Femur (tissue), 1 donor: Measurements from ENCODE around the gene ERFE.

Experiments
- DNase-seq: peaks from one replicate; pipeline ENCODE4 v3.0.0-alpha.2; 2017

ERFE gene

DNA sequence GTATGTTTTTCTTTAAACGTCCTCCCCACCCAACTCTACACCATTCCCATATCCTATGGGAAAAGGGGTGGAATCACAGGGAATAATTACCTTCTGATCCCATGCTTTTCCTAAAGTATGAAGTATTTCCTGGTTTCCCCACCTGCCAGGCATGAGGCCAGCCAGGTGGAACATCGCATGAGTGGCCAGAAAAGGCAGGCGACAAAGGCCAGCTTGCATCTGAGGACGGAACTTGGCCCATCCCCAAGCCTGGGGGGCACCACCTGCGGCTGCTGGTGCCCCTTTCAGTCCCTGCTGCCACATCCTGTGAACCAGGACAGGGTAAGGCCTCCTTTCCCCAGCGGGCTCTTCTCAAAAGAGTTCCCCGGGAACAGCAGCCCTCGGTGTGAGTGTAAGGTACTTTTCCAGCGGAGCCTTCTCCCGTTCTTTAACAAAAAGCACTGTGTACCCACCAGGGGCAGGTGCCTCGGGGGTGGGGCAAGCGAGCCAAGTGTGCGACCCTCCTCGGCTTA is 1.2 kb upstream of the ERFE start:
- no peak for DNase-seq

DNA sequence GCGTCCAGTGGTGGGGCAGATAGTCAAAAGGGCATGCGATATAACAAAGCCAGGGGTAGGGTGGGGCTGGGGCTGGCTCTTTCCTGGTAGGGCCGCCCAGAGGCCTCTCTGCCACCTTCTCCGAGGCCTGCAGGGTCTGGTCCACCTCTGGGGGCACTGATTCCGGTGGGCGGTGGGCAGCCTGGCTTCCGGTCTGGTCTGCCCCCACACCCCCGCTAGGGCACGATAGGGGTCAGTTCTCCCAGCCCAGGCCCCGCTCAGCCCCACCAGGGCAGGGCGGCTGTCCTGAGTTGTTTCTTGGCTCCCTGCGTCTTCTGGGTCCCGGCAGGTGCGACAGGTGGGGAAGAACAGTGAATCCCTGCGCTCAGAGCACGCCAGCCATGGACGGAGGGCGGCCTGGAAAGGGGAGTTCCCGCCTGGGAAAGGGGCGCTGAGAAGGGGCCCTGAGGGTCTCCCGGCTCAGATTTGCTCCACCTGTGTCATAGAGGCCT is 707 bp upstream of the ERFE start:
- no peak for DNase-seq

DNA sequence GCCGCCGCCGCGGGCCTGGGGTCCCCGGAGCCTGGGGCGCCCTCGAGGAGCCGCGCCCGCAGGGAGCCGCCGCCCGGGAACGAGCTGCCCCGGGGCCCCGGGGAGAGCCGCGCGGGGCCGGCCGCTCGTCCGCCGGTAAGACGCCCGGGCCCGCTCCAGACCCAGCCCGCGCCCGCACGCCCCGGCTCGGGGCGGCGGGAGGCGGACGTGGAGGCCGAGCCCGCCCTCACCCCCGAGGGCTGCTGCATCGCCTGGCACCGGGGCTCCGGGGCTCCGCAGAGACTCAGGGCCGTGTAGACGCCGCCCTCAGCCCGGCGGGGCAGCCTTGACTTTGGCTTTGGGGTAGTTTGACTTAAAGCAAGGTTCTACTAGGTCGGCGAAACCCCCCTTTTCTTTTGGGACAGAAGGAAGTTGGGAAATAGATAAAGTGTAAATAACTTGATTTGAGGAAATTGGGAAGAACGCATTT is 335 bp downstream of the ERFE start:
- DNase-seq = no peak

DNA sequence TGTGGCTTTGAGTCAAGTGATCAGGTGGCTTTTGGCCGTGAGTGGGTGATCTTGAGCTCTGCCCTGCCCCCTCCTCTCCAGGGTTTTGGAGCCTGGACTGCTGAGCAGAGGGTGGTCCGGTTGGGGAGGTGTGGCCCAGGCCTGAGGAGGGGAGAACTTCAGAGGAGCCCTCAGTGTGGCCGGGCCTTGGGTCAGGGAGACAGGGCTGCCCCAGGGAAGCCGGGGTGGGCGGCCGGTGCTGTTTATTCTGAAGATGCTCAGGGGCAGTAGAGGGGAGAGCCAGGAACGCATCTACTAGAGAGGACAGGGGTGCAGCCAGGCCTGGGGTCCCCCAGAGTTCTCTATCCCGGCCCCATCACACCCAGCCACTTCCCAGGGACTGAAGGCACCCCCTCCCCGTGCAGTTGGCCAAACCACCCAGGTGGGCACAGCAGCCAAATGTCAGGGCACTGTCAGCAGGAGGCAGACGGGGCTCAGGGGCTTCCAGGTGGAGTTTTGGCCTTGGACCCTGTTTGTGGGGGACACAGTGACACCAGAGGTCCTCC is 963 bp downstream of the ERFE start:
- no peak for DNase-seq

DNA sequence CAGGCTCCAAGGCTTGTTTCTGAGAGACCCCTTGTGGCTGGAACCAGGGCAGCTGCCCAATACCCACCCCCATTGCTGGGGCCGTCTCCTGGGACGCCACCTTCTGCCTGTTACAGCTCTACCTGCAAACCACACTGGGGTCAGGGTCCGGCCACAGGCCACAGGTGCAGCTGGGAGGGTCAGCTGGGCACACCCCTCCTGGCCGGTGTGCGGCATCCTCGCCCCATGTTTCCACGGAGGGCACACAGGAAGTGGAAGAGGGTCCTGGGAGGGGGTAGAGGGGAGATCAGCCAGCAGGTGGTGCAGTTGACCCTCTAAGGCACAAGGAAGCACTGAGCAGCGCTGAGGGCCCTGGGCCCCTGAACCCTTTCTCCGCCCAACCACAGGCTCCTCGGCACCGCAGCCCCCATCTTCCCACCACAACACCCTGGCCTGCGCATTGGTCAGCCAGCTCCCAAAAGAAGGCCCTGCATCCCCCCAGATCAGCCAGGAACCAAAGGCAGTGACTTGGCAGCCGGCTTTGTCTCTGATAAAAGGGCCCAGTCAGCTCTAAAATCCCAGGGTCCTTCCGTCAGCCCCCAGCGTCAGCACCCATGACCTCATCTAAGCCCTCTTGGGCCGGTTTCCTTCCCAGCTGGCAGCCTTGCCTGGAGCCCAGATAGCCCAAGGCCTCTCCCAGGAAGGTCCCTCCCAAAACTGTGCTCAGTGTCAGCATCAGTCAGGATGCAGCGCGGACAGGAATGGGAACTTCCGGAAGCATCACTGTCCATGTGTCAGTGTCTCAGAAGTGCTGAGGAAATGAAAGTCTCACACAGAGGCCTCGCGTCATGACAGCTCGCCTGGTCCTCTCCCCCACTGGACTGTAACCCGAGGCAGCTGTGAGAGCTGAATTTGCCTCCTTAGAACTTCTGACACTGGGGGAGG is 1.7 kb downstream of the ERFE start:
- DNase-seq = no peak

DNA sequence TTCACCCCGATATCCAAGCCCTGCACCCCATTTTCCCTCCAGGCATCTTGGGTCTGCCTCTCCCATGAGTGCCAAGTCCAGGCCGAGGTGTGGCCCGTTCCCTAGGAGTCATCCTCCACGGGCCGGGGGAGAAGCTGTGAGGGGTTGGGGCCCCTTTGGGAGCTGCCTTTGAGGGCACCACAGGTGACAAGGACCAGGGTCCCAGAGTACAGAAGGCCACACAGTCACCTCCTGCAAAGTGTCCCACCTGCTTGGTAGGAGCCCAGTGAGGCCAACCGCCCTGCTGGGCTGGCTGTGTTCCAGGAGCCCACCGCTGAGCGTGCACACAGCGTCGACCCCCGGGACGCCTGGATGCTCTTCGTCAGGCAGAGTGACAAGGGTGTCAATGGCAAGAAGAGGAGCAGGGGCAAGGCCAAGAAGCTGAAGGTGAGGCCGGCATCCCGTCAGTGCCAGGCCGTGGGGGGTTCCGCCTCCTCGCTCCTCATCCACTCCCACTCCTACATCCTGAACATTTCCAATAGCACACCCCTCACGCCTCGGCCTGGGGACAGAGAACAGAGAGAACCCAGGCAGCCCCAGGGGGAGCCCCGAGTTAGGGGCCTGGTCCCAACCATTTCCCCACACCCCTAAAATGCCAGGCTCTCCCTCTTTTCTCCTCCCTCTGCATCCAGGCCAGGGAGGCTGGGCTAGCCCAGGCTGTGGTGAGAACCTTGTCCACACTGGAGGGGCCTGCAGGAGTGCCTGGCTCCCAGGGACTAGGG is 2.7 kb downstream of the ERFE start:
- DNase-seq = no peak

DNA sequence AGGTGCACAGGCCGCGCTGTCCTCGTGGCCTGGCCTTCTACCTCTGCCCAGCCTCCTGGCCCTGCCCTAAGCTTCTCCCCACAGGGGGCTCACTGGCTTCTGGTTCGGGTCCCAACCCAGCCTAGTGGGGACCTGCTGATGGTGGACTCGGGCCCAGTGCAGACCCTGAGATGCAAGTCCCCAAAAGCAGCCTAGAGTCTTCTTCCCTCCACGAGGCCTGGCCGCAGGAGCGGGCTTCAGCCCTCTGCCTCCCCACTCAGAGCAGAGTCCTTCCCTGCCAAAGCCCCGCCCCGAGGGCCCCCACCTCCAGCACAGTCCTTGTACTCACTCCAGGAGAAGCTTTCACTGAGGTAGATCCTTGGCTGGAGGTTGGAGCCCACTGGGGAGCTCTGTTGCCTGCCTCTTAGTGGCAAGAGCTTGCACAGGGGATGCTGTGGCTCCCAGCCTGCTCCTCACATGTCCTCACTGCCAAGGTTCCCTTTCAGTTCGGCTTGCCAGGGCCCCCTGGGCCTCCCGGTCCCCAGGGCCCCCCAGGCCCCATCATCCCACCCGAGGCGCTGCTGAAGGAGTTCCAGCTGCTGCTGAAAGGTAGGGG is 3.6 kb downstream of the ERFE start:
- no peak for DNase-seq

DNA sequence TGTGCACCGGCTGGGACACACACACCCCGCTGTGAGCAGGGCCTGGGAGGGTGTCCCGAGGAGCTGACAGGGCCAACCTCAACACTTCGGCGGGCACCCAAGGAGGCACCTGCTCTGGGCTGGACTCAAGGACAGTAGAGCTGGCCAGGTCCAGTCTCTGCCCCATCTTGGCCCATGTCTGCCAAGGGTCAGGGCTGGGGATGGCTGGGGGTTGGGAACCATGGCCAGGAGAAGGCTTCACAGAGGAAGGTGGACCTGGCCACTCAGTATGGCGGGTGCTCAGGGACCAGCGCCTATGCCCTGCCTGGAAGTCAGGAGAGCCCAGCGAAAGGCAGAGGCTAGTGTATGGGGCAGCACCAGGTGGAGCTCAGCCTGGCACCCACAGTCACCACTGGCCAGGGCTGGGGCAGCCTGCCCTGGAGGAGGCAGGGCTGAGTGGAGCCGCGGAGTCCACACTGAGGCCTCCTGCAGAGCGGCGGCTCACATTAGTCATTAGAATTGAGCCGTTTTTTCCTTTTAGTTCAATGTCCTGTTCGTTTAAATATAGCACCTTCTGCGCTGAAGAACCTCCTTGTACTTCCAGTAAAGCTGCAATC is 4.2 kb downstream of the ERFE start:
- DNase-seq = no peak

DNA sequence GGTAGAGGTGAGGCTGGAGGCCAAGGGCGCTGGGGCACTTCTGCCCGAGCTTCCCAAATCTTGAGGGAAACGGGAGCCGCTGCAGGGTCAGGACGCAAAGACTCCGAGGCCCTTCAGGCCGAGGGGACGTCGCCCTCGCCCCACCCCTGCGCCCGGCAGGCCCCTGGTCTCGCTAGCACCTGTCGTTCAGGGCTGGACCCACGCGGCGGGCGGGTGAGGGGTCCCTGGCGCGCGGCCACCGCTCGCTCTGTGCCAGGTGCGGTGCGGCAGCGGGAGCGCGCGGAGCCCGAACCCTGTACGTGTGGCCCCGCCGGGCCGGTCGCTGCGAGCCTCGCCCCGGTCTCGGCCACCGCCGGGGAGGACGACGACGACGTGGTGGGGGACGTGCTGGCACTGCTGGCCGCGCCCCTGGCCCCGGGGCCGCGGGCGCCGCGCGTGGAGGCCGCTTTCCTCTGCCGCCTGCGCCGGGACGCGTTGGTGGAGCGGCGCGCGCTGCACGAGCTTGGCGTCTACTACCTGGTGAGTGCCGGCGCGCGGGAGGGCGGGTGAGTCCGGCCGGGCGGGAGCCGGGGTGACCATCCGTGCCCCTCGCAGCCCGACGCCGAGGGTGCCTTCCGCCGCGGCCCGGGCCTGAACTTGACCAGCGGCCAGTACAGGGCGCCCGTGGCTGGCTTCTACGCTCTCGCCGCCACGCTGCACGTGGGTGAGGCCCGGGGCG is 4.9 kb downstream of the ERFE start:
- peak; percentile 26 for DNase-seq

DNA sequence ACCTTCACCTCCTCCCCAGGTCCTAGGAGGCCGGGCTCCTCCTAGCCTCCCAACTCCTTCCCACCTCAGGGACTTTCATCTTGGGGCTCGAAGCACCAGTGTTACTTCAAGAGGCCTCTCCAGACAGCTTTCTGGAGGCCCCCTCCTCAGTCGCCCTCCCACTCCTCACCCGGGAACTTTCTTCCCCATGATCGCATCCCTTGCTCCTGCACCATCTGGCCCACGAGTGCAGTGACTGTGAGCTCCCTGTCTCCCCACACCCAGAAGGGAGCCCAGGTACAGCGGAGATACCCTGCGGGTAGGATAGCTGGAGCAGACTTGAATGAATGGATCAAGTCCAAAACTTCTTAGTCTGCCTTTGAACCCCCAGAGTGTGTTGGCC is 6.1 kb downstream of the ERFE start:
- DNase-seq = no peak

DNA sequence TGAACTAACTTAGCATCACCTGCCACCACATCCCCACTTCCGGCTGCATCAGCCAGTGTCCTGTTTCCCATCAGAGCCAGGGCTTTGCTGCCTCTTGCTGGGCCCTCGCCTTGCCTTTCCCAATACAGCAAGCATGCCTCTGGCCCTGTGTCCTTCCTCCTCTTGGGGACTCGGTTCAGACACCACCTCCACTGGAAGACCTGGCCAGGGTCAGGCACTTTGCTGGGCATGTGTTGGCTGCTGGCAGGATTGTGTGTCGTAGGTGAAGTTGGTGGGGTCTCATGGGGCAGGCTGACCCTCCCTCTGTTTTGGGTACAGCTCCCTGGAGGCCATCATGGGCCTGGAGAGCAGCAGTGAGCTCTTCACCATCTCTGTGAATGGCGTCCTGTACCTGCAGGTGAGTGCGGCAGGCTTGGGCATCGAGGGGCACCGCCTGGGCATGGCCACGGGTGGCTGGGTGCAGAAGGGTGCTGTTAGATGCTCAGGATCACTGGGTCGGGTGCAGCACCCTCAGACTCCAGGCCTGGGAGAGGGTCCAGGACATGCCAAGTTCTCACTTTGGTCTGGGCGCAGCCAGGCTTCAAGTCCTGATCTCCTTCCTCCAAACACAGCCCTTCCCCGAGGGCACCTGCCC is 6.6 kb downstream of the ERFE start:
- no peak for DNase-seq

DNA sequence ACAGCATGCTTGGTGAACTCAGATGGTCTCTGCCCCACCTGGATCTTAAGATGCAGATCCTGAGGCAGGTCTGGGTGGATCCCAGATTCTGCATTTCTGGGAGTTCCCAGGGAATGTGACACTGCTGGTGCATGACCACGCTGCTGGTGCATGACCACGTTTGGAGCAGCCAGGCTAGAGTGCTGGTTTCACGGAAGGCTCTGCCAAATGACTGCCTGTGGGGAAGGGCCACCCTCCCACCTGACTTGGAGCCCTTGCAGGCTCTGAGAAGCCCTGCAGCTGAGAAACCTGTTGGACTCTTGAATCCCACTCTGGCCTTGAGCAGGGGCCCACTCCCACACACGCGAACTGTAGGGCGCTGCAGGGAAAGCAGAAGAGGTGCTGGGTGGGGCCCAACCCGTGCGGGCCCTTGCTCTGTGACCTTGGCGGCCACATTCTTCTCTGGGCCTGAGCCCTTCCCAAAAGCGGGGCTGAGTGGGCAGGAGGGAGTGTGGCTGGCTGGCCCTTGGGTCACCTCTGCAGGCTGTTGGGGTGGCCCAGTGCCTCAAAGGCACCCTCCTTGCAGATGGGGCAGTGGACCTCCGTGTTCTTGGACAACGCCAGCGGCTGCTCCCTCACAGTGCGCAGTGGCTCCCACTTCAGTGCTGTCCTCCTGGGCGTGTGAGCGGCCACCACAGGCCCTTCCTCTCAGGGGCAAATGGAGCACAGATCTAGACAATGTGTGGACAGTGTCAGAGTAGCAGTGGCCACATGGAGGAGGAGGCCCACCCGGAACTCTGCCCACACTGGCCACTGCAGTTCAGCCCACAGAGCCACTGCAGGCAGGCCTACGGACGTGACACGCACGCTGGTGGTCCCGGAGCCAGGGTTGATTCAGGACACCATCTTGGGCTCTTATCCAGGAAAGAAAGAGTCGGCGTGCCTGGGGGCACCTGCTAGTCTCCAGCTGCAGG is 7.9 kb downstream of the ERFE start:
- no peak for DNase-seq

DNA sequence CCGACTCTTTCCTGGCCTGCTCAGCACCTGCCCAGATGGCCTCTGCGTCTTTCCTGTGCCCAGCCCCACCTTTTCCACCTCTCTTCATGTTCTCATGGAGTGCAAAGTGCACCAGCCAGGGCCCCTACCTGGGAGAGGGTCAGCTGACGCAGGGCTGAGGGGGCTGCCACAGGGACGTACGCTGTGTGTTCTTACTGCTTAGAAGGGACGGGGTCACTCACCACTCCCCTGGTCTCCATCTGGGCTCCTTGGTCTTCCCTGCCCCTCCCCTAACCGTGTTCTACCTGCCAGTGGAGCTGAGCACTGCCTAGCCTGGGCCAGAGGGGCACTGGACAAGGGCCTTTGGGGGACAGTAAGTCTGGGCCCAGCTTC is 8.6 kb downstream of the ERFE start:
- no peak for DNase-seq

DNA sequence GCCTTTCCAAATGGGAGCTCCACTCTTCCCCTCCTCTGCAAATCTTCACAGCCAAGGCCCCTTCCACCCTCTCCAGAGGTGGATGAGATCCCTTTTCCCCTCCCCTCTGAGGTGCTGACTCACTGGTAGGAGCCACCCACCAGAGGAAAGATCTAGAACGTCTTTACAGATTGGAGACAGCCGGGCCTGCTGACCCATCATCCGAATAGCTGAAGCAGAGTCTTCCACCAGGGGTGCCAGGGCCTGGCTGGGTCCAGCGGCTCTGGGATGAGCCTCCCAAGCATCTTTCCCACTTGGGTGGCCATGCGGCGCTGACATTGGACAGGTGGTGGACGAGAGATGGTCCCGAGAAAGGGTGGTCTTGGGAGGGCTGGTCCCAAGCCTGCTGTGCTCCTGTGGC is 9.0 kb downstream of the ERFE start:
- DNase-seq = no peak

DNA sequence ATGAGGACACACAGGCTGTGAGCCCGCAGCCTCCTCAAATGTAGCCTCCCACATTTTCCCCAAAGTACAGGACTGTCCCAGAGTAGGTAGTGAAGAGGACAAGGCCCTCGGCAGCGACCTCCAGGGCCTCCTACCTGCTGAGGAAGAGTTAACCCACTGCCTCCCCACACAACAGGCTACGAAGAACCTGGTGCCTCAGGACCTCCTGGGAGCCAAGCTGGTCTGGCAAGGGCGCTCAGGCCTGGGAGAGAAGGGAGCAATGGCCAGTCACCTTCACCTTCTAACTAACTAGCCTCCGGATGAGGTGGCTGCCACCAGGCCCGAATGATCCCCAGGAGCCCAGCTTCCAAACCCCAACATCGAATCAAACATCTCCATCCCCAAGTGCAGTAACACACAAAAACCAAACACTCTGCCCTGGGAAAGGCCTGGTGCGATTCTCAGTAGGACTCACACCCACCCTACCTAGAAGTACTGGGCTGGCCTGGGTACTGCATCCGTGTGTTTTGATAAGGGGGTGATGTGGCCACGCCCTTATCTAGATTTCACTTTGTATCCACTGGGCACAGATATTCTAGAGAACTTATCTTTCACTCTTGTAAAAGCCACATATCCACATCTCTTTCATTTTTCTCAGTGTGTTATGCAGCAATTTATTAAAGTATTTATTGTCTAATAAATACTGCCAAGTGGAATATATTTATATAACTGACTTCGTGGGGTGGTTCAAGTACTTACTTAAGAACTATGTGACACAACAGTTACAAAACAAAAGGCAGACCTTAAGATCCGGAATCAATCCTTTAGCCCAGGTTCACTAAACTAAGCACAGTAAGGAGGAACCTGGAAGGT is 9.7 kb downstream of the ERFE start:
- DNase-seq = no peak

DNA sequence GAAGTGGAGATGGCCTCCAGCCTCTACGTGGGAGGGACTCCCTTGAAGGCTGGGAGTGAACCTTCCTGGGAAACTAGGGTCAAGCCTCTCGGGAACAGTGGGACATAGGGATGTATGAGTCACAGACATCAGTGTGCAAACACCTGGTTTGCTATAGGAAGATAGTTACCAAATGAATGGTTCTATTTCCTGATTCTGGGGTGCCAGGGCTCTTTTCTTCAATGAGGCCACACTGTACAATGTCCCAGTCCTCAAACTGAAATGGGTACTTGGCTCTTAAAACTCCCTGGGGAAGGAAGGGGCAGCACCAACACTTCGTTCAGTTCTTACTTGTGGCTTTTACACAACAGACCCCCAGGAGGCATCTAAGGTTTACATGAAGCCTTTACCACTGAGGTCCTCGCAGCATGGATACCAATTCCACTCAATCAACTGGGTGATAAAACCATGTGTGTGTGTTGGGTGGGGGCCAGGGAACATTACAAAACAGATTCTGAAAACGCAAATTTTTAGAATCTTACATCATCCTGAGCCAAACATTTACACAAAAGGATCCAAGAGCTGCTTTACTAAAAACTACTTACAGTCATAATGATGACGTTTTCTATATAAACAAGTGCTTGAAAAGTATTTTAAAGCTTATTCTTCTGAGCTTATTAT is 10.4 kb downstream of the ERFE start:
- no peak for DNase-seq

DNA sequence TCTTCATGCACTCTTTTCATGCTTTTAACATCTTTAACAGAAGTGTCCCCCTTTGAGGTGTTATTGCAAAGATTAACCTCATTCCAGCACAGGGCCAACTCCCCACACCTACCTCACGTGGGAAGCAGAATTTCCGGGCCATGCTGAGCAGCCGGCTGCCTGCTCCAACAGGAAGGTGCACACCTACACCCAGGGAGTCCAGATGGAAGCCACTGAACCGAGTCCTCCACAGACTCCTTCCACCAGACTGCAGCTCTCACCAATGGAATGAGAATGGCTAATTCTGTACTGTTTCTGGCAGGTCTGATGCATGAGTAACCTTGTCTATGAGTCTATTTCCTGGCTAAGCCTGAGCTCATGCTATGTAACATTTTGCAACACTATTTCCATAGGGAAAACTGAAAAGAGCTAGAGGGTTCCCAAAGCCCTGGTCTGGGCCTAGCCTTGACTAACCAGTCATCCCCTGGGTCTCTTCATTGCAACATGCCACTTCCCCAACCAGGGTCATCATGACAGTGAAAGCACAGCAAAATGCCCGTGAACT is 11.0 kb downstream of the ERFE start:
- peak; percentile 17 for DNase-seq

DNA sequence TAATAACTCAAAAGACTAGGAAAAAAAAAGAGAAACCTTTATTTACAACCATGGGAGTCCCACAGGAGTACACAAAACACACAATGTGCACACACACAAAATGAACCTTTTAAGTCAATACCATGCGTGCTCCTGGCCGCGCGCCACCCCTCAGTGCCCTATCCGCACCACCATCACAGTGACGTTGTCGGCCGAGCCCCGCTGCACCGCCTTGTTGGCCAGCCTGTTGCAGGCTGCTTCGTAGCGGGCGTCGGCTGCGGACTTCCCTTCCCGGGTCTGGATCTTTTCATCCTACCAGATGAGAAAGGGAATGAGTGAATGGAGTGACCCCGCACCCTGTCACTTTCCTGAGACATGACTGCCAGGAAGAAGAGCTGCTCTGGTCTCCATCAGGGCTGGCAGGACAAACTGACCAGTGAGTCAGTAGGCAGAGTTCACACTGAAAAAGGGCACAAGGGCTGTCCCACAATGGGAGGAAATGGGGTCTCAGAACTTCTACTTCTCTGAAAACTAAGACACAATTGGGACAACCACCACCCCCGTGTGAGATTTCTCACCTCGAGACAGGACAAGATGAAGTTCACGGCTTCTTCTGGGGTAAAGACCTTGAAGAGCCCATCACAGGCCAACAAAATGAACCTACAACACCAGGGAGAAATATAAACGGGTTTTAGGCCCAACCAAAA is 11.8 kb downstream of the ERFE start:
- peak; percentile 20 for DNase-seq
